BE2C (cell line): Measurements from ENCODE around the gene PDGFD.

ENCODE experiments used
- DNase-seq: peaks from one replicate; pipeline ENCODE4 v3.0.0-alpha.2; 2020
- H3K27me3 ChIP-seq: fragments of 250-450 bp; sonication (Bioruptor Pico); 2 replicates; pipeline ENCODE4 v1.5.1; 2020; ENCODE audit warnings: mild to moderate bottlenecking
- H3K36me3 ChIP-seq: fragments of 250-450 bp; sonication (Bioruptor Pico); 2 replicates; pipeline ENCODE4 v1.5.1; 2020; ENCODE audit warnings: mild to moderate bottlenecking
- H3K4me1 ChIP-seq: fragments of 250-450 bp; sonication (Bioruptor Pico); 2 replicates; pipeline ENCODE4 v1.5.1; 2020
- H3K4me3 ChIP-seq: 2 replicates; pipeline ENCODE4 v1.5.1; 2011; ENCODE audit warnings: low read depth, low read length
- H3K9me3 ChIP-seq: fragments of 250-450 bp; sonication (Bioruptor Pico); 2 replicates; pipeline ENCODE4 v1.5.1; 2020
- TF ChIP-seq, protein P1 (sequence below): IDR thresholded peaks from 2 replicates; pipeline ENCODE4 v1.5.1; 2012; ENCODE audit warnings: mild to moderate bottlenecking, low read depth, low read length

PDGFD gene

DNA sequence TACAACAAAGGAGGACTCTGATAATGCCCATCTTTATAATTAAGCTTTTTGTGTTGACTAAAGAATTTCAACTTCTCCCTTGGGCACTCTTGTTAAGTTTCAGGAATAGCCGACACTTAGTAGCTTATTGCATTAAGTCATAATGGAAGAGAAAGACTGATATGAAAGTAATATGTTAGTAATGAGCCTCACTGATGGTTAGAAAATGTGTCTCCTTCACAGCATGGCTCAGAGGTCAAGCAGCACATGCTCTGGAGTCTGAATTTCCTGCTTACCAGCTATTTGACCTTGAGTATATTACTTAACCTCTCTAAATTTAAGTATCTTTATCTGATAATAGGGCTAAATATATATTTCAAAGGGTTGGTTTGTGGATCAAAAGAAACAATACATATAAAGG lies 39.0 kb downstream of the PDGFD start:
- Histone ChIP-seq H3K27me3 (no peaks in the 10 kb centered on the region), H3K4me3 (no peak overlapping the region)
- no peak for DNase-seq

DNA sequence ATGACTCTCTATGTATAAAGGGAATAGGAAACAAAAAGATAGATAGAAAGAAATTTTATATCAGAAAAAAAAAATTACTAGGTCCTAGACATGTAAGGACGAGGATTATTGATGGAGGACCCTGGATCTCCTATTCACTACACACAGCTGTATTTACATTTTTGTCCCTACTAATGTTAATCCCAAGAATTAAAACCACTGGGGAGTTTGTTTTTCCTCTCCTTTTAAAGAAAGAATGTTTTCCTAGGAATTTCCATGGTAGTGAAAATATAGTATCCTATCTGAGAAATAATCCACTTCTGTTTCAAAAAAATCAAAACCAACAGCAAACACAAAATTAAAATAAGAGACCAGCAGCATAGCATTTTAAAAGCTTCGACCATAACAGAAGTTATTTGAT lies 41.1 kb downstream of the PDGFD start:
- DNase-seq = no peak
- Histone ChIP-seq H3K4me3 (no peak overlapping the region), H3K27me3 (no peaks in the 10 kb centered on the region), H3K9me3 (no peaks in the 10 kb centered on the region), H3K4me1 (peaks cover 7% of the 10 kb centered on the region), H3K36me3 (no peaks in the 10 kb centered on the region)
- TF ChIP-seq, protein P1, sequence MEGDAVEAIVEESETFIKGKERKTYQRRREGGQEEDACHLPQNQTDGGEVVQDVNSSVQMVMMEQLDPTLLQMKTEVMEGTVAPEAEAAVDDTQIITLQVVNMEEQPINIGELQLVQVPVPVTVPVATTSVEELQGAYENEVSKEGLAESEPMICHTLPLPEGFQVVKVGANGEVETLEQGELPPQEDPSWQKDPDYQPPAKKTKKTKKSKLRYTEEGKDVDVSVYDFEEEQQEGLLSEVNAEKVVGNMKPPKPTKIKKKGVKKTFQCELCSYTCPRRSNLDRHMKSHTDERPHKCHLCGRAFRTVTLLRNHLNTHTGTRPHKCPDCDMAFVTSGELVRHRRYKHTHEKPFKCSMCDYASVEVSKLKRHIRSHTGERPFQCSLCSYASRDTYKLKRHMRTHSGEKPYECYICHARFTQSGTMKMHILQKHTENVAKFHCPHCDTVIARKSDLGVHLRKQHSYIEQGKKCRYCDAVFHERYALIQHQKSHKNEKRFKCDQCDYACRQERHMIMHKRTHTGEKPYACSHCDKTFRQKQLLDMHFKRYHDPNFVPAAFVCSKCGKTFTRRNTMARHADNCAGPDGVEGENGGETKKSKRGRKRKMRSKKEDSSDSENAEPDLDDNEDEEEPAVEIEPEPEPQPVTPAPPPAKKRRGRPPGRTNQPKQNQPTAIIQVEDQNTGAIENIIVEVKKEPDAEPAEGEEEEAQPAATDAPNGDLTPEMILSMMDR = no peak

More for the DNA sequence above, 39.0 kb downstream of the PDGFD start:
- Histone ChIP-seq H3K4me1 (peaks cover 7% of the 10 kb centered on the region), H3K36me3 (no peaks in the 10 kb centered on the region), H3K9me3 (no peaks in the 10 kb centered on the region)
- TF ChIP-seq, protein P1 = no peak

DNA sequence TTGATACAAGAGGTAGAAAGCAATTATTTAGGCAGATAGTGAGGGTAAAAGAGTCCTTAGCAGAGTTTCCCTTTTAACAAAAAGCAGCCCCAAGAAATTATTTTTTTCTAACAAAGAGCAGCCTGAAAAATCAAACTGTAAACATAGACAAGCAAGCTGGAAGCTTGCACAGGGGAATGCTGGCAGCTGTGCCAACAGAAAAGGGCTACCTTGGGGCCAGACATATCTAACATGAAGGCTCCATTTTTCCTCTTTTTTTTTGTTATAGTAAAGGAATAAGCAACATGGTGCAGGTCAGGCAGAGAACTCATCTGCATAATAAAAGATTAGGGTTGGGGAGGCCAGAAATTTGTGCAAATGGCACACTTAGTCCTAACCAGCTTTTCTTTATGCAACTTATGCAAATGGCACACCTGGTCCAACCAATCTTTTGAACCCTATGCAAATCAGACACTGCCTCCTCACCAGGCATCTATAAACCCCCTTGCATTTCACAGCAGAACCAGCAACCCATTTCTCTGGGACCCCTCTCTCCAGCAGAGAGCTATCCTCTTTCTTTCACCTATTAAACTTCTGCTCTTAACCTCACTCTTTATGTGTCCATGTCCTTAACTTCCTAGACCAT lies 41.8 kb downstream of the PDGFD start:
- Histone ChIP-seq H3K4me3 (no peak overlapping the region), H3K27me3 (no peaks in the 10 kb centered on the region), H3K9me3 (no peaks in the 10 kb centered on the region), H3K36me3 (no peaks in the 10 kb centered on the region), H3K4me1 (peaks cover 7% of the 10 kb centered on the region)
- no peak for DNase-seq
- TF ChIP-seq, protein P1 = no peak

DNA sequence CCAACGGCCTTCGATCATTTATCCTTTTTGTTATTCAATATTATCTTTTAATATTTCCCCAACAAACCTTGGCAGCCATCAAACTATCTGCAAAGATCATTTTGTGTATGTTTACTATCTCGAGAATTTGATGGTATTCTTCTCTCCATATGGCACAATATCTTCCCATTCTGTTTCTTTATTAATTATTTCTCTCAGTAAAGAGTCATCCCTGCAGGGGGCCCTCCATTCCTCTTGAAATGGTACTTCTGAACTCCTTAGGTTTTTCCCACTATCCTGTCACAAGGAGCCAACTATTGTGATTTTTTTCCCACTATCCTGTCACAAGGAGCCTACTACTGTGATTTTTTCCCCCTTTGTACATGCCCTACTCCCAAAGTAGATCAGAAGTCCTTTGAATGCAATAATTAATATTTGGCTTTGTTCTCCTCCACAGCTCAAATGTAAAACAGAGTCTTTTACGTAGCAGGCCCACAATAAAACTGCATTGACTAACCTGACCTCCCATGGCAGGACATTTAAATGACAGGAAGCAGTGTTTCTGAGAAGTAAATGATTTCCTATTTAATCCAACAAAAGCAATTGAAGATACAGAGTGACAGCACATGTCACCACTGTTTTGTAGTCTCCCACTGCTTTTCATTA lies 43.3 kb downstream of the PDGFD start:
- no peaks in the 10 kb centered on the region for H3K27me3 ChIP-seq
- no peaks in the 10 kb centered on the region for H3K9me3 ChIP-seq
- H3K4me3 ChIP-seq = no peak overlapping the region
- DNase-seq = no peak
- TF ChIP-seq, protein P1 = peak; percentile 35
- H3K36me3 ChIP-seq = no peaks in the 10 kb centered on the region
- H3K4me1 ChIP-seq = peaks cover 7% of the 10 kb centered on the region

DNA sequence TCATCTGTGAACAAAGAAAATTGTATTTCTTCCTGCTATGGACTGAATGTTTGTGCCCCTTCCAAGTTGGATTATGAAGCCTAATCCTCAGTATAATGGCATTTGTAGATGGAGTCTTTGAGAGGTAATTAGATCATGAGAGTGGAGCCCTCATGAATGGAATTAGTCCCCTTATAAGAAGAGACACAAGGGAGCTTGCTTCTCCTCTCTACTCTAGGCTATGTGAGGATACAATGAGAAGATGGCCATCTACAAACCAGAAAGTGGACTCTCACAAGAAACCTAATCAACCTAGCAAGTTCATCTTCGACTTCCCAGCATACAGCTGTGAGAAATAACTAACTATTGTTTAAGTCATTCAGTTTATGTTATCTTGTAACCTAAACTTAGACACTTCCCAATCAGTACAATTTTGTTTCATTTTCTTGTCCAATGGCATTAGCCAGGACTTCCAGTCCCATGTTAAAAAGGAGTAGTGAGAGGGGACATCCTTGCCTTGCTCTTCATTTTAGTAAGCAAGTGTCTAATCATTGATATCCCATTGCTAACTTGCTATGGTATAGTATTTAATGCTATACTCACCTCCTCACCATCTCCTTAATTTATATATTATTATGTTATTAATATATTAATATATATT lies 45.7 kb downstream of the PDGFD start:
- TF ChIP-seq, protein P1 = no peak
- DNase-seq = no peak
- Histone ChIP-seq H3K9me3 (no peaks in the 10 kb centered on the region), H3K4me1 (no peaks in the 10 kb centered on the region), H3K36me3 (no peaks in the 10 kb centered on the region), H3K27me3 (no peaks in the 10 kb centered on the region), H3K4me3 (no peak overlapping the region)

DNA sequence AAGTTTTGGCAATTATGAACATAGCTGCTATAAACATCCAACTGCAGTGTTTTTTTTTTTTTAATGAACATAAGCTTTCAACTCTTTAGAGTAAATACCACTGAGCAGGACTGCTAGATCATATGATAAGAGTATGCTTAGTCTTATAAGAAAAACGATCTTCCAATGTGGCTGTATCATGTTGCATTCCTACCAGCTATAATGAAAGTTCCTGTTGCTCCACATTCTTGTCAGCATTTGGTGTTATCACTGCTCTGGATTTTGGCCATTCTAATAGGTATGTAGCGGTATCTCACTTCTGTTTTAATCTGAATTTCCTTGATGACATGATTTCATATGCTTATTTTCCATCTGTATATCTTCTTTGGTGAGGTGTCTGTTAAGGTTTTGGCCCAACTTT lies 50.4 kb downstream of the PDGFD start:
- Histone ChIP-seq H3K9me3 (no peaks in the 10 kb centered on the region), H3K27me3 (no peaks in the 10 kb centered on the region), H3K36me3 (no peaks in the 10 kb centered on the region), H3K4me3 (no peak overlapping the region), H3K4me1 (no peaks in the 10 kb centered on the region)
- TF ChIP-seq, protein P1 = no peak
- DNase-seq = no peak
